Measurements from ENCODE around the gene PCSK4. TPM values are rescaled to one million over a fixed set of nuclear protein-coding genes. Genes with fewer than 3 reads are reported as not detected.
"Not testable (repeated sequence)": the region's sequence is repeated elsewhere in the genome, so short reads cannot be mapped to it uniquely, and the experiment has no call there.

PCSK4 gene
- total RNA-seq, 1 experiment from 2014 or later = 3.9 TPM

GRCh38 chr19:1478934-1479707 lies 11.0 kb downstream of the PCSK4 start, which contains the start of gene C19orf25:
Gene C19orf25 (minus strand): TSS chr19:1479215. CDS start chr19:1478903, 312 bp downstream.
- no peaks in the 10 kb centered on the region for H3K9me3 ChIP-seq (ENCODE audit: low read length)
- no peak within 1 kb of the TSS for H3K27ac ChIP-seq (ENCODE audit: low read length)
- peaks cover 25% of the 10 kb centered on the region for H3K79me2 ChIP-seq (ENCODE audit: low read length)
- H3K4me3 ChIP-seq (ENCODE audit: low read length) = peak within 1 kb of the TSS; percentile 88
- H3K9ac ChIP-seq (ENCODE audit: low read length) = peak within 1 kb of the TSS; percentile 80
- ChIA-PET CTCF (interaction anchor here (0.6 kb wide), 1 partner anchor 36 kb away, joined by 3 read pairs; no protein-coding TSS in a partner anchor), POLR2A (ENCODE audit: unreplicated experiment) (no interaction called here)
- no peaks in the 10 kb centered on the region for H3K9me2 ChIP-seq (replicated peaks; ENCODE audit: low read length)
- intact Hi-C loops (cut with micrococcal nuclease) = no loop called here
- H3F3A ChIP-seq (ENCODE audit: low read length, unreplicated experiment) = no peaks in the 10 kb centered on the region
- H3K36me3 ChIP-seq (ENCODE audit: low read depth, low read length) = no peaks in the 10 kb centered on the region
- DNase-seq = peak; percentile 91
- no peak for TF ChIP-seq EZH2phosphoT487 (IDR thresholded peaks at IDR 0.05; ENCODE audit: borderline replicate concordance, low read length)
- TF ChIP-seq, protein P1, sequence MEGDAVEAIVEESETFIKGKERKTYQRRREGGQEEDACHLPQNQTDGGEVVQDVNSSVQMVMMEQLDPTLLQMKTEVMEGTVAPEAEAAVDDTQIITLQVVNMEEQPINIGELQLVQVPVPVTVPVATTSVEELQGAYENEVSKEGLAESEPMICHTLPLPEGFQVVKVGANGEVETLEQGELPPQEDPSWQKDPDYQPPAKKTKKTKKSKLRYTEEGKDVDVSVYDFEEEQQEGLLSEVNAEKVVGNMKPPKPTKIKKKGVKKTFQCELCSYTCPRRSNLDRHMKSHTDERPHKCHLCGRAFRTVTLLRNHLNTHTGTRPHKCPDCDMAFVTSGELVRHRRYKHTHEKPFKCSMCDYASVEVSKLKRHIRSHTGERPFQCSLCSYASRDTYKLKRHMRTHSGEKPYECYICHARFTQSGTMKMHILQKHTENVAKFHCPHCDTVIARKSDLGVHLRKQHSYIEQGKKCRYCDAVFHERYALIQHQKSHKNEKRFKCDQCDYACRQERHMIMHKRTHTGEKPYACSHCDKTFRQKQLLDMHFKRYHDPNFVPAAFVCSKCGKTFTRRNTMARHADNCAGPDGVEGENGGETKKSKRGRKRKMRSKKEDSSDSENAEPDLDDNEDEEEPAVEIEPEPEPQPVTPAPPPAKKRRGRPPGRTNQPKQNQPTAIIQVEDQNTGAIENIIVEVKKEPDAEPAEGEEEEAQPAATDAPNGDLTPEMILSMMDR (conservative IDR thresholded peaks at IDR 0.05; ENCODE audit: low read depth, low read length) = no peak
- no peak for TF ChIP-seq EZH2 (IDR thresholded peaks at IDR 0.05; ENCODE audit: low read length, unreplicated experiment)
- peak within 1 kb of the TSS; percentile 85 for H3K4me2 ChIP-seq (ENCODE audit: low read length)
- no peaks in the 10 kb centered on the region for H4K20me1 ChIP-seq (ENCODE audit: low read length)
- H3K4me1 ChIP-seq (ENCODE audit: insufficient read depth, low read length) = no peaks in the 10 kb centered on the region
- peak within 1 kb of the TSS; percentile 99 for H2AFZ ChIP-seq (ENCODE audit: low read length)
- no peaks in the 10 kb centered on the region for H3K27me3 ChIP-seq (ENCODE audit: low read length)
- ATAC-seq = peak; percentile 94
- no TSS peak for BruUV-seq (replicated peaks)

- H2AFZ ChIP-seq (ENCODE audit: low read length); intact Hi-C loops (cut with micrococcal nuclease); H4K20me1 ChIP-seq (ENCODE audit: low read length); H3K4me1 ChIP-seq (ENCODE audit: insufficient read depth, low read length); H3F3A ChIP-seq (ENCODE audit: low read length, unreplicated experiment); ATAC-seq; BruUV-seq (replicated peaks); H3K9me3 ChIP-seq (ENCODE audit: low read length); H3K9ac ChIP-seq (ENCODE audit: low read length); POLR2A ChIA-PET (ENCODE audit: unreplicated experiment); CTCF ChIA-PET; H3K4me3 ChIP-seq (ENCODE audit: low read length); H3K9me2 ChIP-seq (replicated peaks; ENCODE audit: low read length); H3K27ac ChIP-seq (ENCODE audit: low read length); DNase-seq; H3K36me3 ChIP-seq (ENCODE audit: low read depth, low read length); H3K27me3 ChIP-seq (ENCODE audit: low read length): not testable (repeated sequence)
- Histone ChIP-seq H3K79me2 (ENCODE audit: low read length) (peaks cover 25% of the 10 kb centered on the region), H3K4me2 (ENCODE audit: low read length) (peak overlapping the region; percentile 15; the same call in 1 of the 2 replicates)
Observed at GRCh38 chr19:1477056-1477455, 13.1 kb downstream of the PCSK4 start.

DNA sequence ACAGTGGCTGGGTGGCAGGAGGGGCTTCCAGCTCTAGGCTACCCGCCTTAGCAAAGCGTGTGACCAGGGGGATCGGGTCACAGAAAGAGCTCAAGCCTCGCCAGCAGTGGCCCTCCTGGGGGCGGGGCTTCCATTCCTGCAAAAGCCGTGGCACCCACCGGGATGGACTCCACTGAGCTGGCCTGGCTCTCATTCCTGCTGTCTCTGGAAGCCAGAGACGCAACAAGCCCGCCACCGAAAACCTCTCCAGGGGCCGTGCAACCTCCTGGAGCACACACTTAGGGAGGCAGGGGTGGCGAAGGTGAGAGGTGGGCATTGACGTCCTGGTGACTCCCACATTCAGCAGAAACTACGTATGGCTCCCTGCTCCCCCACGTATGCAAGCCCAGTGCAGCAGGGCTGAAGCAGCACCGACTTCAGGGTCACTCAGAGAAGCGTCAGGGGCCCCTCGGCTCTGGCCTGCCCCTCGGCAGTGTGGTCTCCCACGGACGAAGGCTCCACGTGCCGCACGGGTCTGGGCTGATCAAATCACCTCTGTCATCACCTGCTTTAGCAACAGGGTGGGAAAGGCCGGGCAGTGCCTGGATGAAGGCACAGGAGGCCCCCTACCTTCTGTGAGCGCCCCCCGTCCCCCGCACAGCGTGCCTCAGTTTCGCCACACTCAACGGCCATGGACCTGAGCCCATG lies 14.3 kb downstream of the PCSK4 start:
- POLR2A ChIA-PET (ENCODE audit: unreplicated experiment) = no interaction called here
- H3K79me2 ChIP-seq (ENCODE audit: low read length) = peaks cover 25% of the 10 kb centered on the region
- no peaks in the 10 kb centered on the region for H3K27me3 ChIP-seq (ENCODE audit: low read length)
- ATAC-seq (no peak), DNase-seq (no peak)
- H3F3A ChIP-seq (ENCODE audit: low read length, unreplicated experiment) = no peaks in the 10 kb centered on the region
- H3K4me1 ChIP-seq (ENCODE audit: insufficient read depth, low read length) = peaks cover 10% of the 10 kb centered on the region
- H2AFZ ChIP-seq (ENCODE audit: low read length) = no peak overlapping the region
- H3K4me3 ChIP-seq (ENCODE audit: low read length) = no peak overlapping the region
- H3K9ac ChIP-seq (ENCODE audit: low read length) = no peak overlapping the region
- no peaks in the 10 kb centered on the region for H4K20me1 ChIP-seq (ENCODE audit: low read length)
- no peak overlapping the region for H3K4me2 ChIP-seq (ENCODE audit: low read length)
- CTCF ChIA-PET = interaction anchor here (0.6 kb wide), 1 partner anchor 186 kb away, joined by 6 read pairs; no protein-coding TSS in a partner anchor
- H3K36me3 ChIP-seq (ENCODE audit: low read depth, low read length) = no peaks in the 10 kb centered on the region
- no peak for TF ChIP-seq EZH2 (IDR thresholded peaks at IDR 0.05; ENCODE audit: low read length, unreplicated experiment)
- no peak for TF ChIP-seq EZH2phosphoT487 (IDR thresholded peaks at IDR 0.05; ENCODE audit: borderline replicate concordance, low read length)
- TF ChIP-seq, protein P1 (conservative IDR thresholded peaks at IDR 0.05; ENCODE audit: low read depth, low read length) = no peak
- H3K9me3 ChIP-seq (ENCODE audit: low read length) = no peaks in the 10 kb centered on the region
- BruUV-seq (replicated peaks) = no TSS peak
- intact Hi-C loops (cut with micrococcal nuclease) = no loop called here
- no peak overlapping the region for H3K27ac ChIP-seq (ENCODE audit: low read length)
- no peaks in the 10 kb centered on the region for H3K9me2 ChIP-seq (replicated peaks; ENCODE audit: low read length)
